Measurements from ENCODE around the gene RWDD1.

The RWDD1 gene

DNA sequence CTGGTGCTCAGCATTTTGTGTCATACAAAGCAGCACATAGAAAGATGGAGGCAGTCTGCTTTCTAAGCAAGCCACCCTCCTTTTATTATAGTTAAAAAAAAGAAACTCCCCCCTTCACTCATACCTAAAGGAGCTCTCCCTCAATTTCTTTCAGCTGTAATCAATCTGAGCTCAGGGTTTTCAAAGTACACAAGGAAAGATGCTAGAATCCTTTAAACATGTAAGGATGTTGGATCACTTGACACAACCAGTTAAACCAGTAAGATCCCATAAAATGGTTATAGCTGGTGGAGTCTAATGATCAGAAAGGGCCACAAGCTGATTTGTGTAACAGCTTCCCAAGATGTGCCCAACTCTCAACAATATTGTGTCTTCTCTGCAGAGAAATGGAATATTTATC, 17.9 kb upstream of the RWDD1 start, which contains the start of gene CALHM4:
Gene CALHM4, plus strand, starts transcription at position 301 of the 400 bp plus-strand sequence. Its CDS starts 43 bp downstream, at position 344.
- no peak within 1 kb of the TSS for H3K4me3 ChIP-seq (ENCODE audit: low read depth, low read length)
- no peak within 1 kb of the TSS for H3K27ac ChIP-seq
- TF ChIP-seq, protein P1, sequence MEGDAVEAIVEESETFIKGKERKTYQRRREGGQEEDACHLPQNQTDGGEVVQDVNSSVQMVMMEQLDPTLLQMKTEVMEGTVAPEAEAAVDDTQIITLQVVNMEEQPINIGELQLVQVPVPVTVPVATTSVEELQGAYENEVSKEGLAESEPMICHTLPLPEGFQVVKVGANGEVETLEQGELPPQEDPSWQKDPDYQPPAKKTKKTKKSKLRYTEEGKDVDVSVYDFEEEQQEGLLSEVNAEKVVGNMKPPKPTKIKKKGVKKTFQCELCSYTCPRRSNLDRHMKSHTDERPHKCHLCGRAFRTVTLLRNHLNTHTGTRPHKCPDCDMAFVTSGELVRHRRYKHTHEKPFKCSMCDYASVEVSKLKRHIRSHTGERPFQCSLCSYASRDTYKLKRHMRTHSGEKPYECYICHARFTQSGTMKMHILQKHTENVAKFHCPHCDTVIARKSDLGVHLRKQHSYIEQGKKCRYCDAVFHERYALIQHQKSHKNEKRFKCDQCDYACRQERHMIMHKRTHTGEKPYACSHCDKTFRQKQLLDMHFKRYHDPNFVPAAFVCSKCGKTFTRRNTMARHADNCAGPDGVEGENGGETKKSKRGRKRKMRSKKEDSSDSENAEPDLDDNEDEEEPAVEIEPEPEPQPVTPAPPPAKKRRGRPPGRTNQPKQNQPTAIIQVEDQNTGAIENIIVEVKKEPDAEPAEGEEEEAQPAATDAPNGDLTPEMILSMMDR (IDR thresholded peaks at IDR 0.05; ENCODE audit: low read depth, low read length): no peak
- H3K36me3 ChIP-seq: no peaks in the 10 kb centered on the region
- H3K27me3 ChIP-seq (ENCODE audit: insufficient read depth, low read depth, severe bottlenecking): no peaks in the 10 kb centered on the region
- H3K9me3 ChIP-seq (ENCODE audit: severe bottlenecking): no peaks in the 10 kb centered on the region
- DNase-seq: no peak

DNA sequence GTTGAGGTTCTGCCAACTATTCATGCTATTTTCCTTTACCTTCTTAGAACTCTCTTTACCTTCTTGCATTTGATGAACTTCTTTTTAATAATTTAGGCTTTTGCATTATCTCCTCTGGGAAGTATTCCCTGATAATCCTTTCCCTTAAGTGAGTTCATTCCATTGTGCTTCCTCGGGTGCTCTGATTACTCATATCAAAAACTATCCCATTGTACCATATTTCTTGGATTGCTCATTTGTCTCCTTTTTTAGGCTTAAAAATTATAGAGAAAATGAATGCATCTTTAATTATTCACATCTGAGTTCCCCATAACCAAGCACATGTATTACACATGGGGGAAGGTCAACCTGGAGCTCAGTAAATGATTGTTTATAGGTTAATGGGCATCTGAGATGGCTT, 15.2 kb upstream of the RWDD1 start:
- TF ChIP-seq, protein P1 (IDR thresholded peaks at IDR 0.05; ENCODE audit: low read depth, low read length): no peak
- no peaks in the 10 kb centered on the region for H3K9me3 ChIP-seq (ENCODE audit: severe bottlenecking)
- no peak for DNase-seq
- no peaks in the 10 kb centered on the region for H3K36me3 ChIP-seq
- H3K4me3 ChIP-seq (ENCODE audit: low read depth, low read length): no peak overlapping the region
- H3K27ac ChIP-seq: no peak overlapping the region
- no peaks in the 10 kb centered on the region for H3K27me3 ChIP-seq (ENCODE audit: insufficient read depth, low read depth, severe bottlenecking)

DNA sequence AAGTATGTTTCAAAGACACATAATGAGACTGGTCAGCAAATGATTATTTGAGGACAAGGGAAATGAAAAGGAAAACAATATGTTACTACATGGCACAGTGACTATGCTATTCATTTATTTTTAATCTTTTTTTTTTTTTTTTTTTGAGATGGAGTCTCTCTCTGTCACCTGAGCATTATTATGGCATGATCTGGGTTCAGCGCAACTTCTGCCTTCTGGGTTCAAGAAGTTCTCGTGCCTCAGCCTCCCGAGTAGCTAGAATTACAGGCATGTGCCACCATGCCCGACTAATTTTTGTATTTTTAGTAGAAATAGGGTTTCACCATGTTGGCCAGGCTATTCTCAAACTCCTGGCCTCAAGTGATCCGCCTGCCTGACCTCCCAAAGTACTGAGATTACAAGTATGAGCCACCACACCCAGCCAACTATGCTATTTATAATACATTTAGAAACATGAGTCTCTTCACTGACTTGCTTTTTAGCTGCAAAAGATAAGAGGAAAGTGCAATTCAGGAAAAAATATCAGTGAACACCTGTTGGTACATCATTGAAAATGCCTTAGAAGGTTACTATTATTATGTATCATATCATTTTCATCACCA, 14.4 kb upstream of the RWDD1 start:
- Histone ChIP-seq H3K27ac (no peak overlapping the region), H3K9me3 (ENCODE audit: severe bottlenecking) (no peaks in the 10 kb centered on the region), H3K27me3 (ENCODE audit: insufficient read depth, low read depth, severe bottlenecking) (no peaks in the 10 kb centered on the region), H3K4me3 (ENCODE audit: low read depth, low read length) (no peak overlapping the region), H3K36me3 (no peaks in the 10 kb centered on the region)
- DNase-seq: no peak
- TF ChIP-seq, protein P1 (IDR thresholded peaks at IDR 0.05; ENCODE audit: low read depth, low read length): no peak

DNA sequence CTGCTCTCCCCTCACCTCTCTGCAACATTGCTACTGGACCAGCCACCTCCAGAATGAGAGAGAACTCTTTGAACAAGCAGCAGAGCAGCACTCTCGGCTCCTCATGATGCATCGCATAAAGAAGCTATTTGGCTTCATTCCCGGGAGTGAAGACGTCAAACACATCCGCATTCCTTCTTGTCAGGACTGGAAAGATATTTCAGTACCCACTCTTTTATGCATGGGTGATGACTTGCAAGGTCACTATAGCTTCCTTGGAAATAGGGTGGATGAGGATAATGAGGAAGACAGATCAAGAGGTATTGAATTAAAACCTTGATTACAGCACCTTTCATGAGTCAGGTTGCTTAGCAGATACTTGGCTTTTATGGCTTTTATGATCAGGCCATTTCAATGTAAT, 13.4 kb upstream of the RWDD1 start:
- H3K4me3 ChIP-seq (ENCODE audit: low read depth, low read length): no peak overlapping the region
- TF ChIP-seq, protein P1 (IDR thresholded peaks at IDR 0.05; ENCODE audit: low read depth, low read length): no peak
- no peaks in the 10 kb centered on the region for H3K27me3 ChIP-seq (ENCODE audit: insufficient read depth, low read depth, severe bottlenecking)
- no peaks in the 10 kb centered on the region for H3K36me3 ChIP-seq
- no peaks in the 10 kb centered on the region for H3K9me3 ChIP-seq (ENCODE audit: severe bottlenecking)
- H3K27ac ChIP-seq: no peak overlapping the region
- no peak for DNase-seq

DNA sequence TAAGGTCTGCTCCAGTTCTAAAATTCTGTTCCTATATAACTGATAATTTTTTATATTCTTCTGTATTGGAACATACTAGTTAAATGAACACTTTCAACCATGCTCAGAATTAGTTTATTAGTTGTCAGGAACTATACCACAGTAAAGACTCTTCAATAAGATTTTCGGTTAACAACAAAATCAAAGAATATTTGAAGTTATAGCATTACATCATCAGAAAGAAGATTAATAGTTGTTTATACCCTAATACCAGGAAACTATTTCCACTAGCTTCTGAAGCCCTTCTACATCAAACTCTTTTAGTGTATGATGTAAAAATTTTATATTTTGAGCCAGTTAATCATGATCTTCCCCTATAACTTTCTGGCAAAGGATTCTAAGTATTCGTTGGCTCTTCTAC, 11.2 kb upstream of the RWDD1 start:
- Histone ChIP-seq H3K36me3 (no peaks in the 10 kb centered on the region), H3K27ac (no peak overlapping the region), H3K27me3 (ENCODE audit: insufficient read depth, low read depth, severe bottlenecking) (no peaks in the 10 kb centered on the region), H3K9me3 (ENCODE audit: severe bottlenecking) (no peaks in the 10 kb centered on the region), H3K4me3 (ENCODE audit: low read depth, low read length) (no peak overlapping the region)
- no peak for DNase-seq
- TF ChIP-seq, protein P1 (IDR thresholded peaks at IDR 0.05; ENCODE audit: low read depth, low read length): no peak
